Astrocyte of the spinal cord (primary cell): Measurements from ENCODE around the gene TEX12.

Experiments used
- DNase-seq: peaks from one replicate; pipeline ENCODE4 v3.0.0; 2011; ENCODE audit warnings: low read depth, low spot score
- H3K4me3 ChIP-seq: 2 replicates; pipeline ENCODE4 v1.5.1; 2011; ENCODE audit warnings: low read depth, mild to moderate bottlenecking, low read length, moderate library complexity
- CTCF ChIP-seq: IDR thresholded peaks from 2 replicates; pipeline ENCODE4 v1.5.1; 2012; ENCODE audit warnings: low read depth, mild to moderate bottlenecking, low read length, inconsistent platforms
- in situ Hi-C: cut with HindIII; loops from 2 replicates; pipeline ENCODE4 v1.10.0; 2017; ENCODE audit warnings: low sequenced_read_pairs

TEX12 gene

GRCh38 chr11:112210890-112211289 is 43.7 kb downstream of the TEX12 start:
- no peak for TF ChIP-seq CTCF
- in situ Hi-C loops, result no loop called here
- no peak overlapping the region for H3K4me3 ChIP-seq
- no peak for DNase-seq

GRCh38 chr11:112211536-112211935 is 44.4 kb downstream of the TEX12 start:
- no peak overlapping the region for H3K4me3 ChIP-seq
- no peak for DNase-seq
- in situ Hi-C loops, result no loop called here
- TF ChIP-seq CTCF, result no peak

- in situ Hi-C loops, result no loop called here
- no peak overlapping the region for H3K4me3 ChIP-seq
- no peak for DNase-seq
- TF ChIP-seq CTCF, result no peak
Measured at GRCh38 chr11:112212290-112212689, 45.1 kb downstream of the TEX12 start.

- no peak overlapping the region for H3K4me3 ChIP-seq
- in situ Hi-C loops, result no loop called here
- DNase-seq, result no peak
- TF ChIP-seq CTCF, result no peak
Measured at GRCh38 chr11:112212710-112213109, 45.5 kb downstream of the TEX12 start.

GRCh38 chr11:112213753-112214152 is 46.6 kb downstream of the TEX12 start:
- TF ChIP-seq CTCF, result no peak
- no peak for DNase-seq

GRCh38 chr11:112215621-112216020 is 48.4 kb downstream of the TEX12 start:
- no peak for TF ChIP-seq CTCF
- DNase-seq, result no peak
- in situ Hi-C loops, result no loop called here
- no peak overlapping the region for H3K4me3 ChIP-seq

More at GRCh38 chr11:112213753-112214152, 46.6 kb downstream of the TEX12 start:
- H3K4me3 ChIP-seq, result no peak overlapping the region
- in situ Hi-C loops, result no loop called here

- no peak overlapping the region for H3K4me3 ChIP-seq
- TF ChIP-seq CTCF, result no peak
- DNase-seq, result peak; percentile 42
- in situ Hi-C loops, result no loop called here
Measured at GRCh38 chr11:112216561-112217105, 49.5 kb downstream of the TEX12 start.
